HG03196 (cell line): Measurements from ENCODE around the gene CACNG1.

Experiments used
- ATAC-seq: cut with Tn5 transposase; IDR thresholded peaks from one replicate; pipeline ENCODE4 v1.9.1; 2021; ENCODE audit not compliant: unreplicated experiment

The CACNG1 gene

DNA sequence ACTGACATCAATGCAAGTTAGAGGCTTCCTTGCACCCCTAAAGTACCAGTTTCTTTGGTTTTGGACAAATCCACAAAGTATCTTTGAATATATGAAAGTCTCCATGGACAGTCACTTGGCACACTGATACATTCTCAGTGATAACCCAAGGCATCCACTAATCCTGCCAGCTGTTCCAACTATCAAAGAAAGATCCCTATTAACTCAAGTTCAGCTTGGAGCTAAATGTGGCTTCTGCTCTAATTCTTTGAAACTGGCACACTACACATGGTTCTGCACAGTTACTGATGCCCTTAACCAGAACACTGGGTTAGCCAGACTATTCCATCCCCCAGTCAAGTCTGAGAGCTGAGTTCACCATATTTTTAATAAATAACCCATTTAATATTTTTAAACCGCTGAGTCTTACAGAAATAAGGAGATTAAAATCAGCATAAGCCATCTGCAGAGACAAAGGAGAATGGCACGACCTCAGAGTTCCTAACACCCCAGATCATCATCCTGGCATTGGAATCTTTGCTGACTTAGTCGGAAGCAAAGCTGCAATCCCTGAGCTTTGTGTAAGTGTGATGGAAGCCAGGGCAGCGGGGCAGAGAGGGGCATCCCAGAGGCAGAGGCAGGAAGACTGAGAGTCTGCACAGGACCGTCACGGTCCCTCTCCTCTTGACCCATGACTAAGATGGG, 6.3 kb downstream of the CACNG1 start:
- no peak for ATAC-seq

DNA sequence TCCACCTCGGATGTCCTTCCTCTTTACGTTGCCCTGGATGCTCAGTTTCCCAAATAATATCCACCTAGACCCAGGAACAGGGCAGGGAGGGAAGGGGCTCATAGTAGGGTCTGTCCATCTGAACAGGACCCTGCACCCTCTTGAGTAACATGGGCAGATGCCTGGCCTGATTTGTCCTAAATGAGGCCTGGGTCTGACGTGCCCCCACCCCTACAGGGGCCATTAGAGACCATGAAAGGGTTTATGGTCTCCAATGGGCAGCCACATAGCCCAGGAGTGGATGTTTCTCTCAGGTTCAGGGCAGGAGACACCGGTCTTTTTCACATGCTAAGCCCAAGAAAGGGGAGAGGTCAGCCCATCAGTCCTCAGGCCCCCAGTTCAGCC, 6.8 kb downstream of the CACNG1 start:
- no peak for ATAC-seq

DNA sequence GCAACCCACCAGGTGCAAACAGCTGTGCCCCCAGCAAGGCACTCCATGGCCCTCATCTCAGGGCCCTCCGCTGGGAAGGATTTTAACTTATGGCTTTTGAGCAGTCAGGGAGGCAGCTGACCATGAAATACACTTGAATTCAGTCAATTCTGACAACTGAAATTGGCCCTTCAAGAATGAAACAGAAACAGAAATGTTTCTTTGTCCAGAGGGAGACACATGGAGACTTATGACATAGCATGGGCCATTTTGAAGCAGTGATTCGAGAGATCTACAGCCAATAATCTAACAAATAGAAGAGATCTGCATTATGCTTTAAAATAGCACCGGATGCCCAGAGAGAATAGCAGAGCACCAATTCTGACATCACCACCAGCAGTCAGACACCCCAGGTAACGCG, 7.5 kb downstream of the CACNG1 start:
- no peak for ATAC-seq

DNA sequence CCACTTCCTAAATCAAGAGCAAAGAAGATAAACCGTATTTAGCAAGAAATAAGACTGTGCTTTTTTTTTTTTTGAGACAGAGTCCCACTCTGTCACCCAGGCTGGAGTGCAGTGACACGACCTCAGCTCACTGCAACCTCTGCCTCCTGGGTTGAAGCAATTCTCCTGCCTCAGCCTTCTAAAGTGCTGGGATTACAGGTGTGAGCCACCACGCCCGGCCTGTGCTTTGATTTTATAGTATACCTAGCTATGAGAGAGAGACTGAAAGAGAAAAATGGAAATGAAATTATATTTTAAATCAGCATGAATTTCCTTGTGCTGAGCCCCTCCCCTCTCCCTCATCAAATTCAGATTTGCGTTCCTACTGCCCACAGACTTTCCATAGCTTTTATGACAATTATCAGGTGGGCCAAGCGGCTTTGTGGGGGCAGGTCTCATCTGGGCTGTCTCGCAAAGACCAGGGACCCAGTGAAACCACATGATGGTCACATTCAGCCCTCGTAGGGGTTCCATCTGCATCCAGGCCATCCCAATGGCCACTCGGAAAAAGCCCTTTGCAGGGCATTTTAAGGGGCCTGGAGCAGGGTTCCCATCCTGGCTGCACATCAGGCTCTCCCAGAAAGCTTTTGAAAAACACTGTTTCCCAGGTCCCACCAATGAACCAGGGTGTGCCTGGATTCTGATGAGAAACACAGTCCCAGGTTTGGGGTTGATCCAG, 8.5 kb downstream of the CACNG1 start:
- ATAC-seq = no peak

DNA sequence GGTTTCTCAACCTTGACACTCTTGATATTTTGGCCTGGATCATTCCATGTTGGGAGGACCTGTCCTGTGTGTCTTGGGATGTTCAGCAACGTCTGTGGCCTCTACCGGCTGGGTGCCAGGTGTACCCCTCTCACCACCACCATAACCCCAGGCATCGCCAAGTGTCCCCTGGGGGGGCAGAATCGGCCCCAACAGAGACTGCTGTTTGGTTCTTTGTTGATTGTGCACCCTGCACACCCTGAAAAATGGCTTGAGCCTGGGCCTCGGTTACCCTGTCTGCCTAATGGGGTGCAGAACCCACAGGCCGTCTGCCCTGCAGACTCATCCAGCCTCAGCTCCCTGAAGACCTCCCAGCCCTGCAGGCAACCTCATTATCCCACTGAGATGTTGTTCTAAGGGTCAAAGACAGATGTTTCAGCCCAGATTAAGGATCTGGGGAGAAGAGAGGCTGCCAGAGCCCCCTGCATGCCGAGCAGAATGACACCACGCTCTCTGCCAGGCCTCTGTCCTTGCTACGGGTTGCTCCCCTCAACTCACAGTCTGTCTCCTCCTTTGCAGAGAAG, 9.2 kb downstream of the CACNG1 start:
- ATAC-seq = no peak

DNA sequence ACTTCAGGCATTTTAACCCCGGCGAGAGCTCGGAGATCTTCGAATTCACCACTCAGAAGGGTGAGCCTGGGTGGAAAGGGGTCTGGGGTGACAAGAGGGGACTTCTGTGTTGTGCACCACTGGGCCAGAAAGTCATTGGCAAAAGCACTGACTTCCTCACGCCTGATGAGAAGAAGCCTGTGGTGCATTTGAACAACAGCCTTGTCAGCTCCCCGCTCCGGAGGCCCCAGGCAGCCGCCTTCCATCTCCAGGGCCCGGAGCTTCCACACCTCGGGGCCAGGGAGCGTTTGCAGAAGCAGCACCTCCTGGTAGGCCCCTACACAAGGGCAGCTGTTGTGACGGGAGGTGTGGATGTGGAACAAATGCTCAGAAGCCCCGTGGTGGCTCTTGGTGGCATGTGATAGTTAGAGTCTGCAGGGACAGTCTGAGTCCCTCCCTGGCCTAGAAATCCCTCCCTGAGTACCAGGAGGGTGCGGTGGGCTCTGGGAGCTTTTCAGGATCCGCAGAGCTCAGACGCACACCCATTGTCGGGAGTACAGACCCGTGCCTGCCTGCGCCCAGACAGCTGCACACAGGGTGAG, 9.7 kb downstream of the CACNG1 start:
- ATAC-seq = no peak

DNA sequence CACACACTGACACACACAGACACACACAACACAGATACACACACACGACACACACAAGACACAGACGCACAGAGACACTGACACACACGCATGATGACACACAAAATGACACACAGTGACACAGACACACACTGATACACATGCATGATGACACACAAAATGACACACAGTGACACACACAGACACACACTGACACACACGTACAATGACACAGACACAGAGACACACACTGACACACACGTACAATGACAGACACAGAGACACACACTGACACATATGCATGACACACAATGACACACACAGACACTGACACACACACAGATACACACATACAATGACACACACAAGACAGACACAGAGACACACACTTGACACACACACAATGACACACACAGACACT, 10.3 kb downstream of the CACNG1 start:
- no peak for ATAC-seq

DNA sequence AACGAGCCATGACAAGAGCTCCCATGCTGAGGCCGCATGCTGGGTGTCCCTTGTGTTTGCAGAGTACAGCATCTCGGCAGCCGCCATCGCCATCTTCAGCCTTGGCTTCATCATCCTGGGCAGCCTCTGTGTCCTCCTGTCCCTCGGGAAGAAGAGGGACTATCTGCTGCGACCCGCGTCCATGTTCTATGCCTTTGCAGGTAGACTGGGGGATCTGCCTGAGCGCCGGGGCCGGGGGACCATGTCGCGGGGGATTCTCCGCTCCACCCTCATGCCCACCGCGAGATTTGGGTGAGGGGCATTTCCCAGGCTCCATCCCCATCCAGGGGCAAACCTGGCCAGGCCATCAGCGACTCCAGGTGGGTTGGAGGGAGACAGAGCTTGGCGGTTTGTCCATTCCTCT, 10.7 kb downstream of the CACNG1 start:
- ATAC-seq = no peak

DNA sequence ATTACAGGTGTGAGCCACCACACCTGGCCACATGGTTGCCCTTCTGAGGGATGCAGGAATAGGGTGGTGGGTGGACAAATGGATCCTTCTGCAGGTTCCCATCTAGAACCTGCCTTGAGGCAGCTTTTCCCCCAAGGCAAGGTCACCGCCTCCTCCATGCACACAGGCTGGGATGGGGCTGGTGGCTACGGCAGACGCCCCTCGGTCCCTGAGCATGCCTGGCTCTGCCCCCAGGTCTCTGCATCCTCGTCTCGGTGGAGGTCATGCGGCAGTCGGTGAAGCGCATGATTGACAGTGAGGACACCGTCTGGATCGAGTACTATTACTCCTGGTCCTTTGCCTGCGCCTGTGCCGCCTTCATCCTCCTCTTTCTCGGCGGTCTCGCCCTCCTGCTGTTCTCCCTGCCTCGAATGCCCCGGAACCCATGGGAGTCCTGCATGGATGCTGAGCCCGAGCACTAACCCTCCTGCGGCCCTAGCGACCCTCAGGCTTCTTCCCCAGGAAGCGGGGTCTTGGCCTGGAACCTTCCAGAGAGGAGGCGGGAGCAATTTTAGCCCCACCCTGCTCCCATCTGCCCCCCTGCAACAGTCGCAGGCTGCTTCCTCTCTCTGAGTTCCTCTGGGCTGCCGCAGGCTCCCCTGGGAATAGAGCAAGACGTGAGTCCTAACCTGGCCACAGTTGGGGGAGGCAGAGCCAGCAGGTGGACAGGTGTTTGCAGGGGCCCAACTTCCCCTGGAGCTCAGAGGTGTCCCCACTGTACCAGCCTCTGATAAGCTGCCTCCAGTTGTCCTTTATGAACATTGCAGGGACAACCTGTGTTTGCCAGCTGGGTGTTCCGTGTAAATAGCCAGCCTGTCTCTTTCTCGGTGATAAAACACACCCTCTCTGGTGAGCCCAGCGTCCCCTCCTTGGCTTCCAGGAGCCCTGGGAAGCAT, 11.7 kb downstream of the CACNG1 start:
- ATAC-seq = no peak

DNA sequence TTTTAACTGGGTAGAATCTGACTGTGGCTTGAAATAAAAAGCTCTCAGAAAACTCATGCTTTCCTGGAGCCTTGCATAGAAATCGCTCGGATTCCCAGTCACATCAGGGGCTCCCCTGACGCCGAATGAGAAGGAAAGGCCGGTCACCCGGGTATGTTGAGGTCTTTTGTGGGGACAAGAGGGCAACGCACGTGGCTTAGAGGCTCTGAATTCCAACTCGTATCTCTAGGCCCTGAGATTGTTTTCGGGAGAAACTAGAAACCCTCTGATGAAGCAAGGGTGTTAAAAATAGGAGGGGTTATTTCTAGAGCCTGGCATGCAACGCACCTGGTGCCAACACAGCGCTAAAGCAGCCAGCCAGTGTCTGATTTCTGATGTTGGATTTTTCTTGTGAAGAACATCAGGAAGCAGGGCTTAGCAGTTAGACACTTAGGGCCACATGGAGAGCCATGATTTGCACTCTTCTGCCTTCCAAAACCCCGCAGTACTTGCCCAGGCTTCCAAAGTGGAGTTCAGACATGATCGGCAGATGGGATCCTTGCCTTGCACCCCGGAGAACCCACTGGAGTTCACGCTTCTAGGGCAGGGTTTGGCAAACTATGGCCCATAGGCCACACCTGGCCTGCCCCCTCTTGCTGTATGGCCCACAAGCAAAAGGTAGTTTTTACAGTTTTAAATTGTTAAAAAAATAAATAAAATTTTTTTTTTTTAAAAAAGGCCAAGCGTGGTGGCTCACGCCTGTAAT, 12.6 kb downstream of the CACNG1 start:
- ATAC-seq = no peak

DNA sequence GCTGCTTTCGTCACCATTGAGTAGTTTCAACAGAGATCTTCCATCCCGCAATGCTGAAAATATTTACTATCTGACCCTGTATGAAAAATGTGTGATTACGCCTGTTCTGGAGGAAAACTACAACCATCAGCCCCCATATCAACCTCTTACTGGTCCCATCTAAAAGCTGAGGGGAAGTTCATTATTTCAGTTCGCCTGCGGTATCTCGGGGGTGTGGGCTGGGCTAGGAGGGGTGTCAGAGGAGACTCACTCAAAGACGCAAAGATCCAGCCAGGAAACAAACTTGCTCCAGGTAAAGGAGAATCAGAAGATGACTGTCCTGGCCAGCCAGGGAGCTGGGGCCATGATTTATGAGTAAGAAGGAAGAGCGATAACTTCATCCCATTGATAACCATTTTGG, 13.7 kb downstream of the CACNG1 start:
- ATAC-seq = no peak

DNA sequence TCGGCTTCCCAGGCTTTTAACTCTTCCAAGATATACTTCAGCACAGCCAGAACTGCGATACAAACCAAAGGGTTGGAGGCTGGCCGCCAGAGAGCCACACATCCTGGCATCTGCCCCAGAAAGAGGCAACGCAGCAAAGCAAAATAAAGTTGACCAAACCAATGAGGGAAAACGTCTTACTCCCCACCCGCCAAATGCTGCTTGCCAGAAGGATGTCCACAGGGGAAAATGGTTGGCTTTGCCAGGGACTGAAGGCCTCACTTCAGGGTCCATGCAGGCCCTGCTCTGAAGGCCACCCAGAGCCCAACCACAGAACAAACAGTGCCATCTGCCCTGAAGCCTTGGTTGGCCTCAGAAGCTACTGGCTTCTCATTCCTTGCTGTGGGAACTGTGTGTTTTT, 15.0 kb downstream of the CACNG1 start:
- ATAC-seq = no peak

DNA sequence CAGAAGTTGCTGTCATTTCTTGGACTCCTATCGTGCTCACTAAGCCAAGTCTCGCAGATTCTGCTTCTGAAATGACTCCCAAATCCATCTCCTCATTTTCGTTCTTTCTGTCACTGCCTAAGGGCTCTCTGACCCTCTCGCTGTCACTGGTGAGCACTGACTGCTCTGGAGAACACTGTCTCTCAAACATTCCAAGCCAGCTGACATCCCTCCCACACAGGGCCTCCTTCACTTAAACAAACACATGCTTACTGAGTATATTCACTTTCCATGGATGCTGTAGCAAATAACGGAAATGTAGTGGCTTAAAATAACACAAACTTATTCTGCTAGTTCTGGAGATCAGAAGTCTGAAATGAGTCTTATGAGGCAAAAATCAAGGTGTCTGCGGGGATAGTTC, 18.8 kb downstream of the CACNG1 start:
- no peak for ATAC-seq

DNA sequence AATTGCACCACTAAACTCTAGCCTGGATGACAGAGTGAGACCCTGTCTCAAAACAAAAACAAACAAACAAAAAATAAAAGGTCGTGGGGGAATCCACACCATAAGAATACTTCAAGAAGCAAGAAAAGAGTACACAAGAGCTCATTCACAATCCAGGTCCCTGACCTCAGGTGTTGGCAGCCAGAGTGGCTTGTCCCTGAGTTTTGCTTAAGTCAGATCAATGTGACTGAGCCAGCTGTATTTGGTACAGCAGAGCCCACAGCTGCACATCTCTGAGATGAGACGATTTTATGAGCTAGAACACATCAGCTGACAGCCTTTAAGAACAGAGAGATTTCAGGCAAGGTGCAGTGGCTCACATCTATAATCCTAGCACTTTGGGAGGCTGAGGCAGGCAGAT, 22.4 kb downstream of the CACNG1 start:
- ATAC-seq = no peak

DNA sequence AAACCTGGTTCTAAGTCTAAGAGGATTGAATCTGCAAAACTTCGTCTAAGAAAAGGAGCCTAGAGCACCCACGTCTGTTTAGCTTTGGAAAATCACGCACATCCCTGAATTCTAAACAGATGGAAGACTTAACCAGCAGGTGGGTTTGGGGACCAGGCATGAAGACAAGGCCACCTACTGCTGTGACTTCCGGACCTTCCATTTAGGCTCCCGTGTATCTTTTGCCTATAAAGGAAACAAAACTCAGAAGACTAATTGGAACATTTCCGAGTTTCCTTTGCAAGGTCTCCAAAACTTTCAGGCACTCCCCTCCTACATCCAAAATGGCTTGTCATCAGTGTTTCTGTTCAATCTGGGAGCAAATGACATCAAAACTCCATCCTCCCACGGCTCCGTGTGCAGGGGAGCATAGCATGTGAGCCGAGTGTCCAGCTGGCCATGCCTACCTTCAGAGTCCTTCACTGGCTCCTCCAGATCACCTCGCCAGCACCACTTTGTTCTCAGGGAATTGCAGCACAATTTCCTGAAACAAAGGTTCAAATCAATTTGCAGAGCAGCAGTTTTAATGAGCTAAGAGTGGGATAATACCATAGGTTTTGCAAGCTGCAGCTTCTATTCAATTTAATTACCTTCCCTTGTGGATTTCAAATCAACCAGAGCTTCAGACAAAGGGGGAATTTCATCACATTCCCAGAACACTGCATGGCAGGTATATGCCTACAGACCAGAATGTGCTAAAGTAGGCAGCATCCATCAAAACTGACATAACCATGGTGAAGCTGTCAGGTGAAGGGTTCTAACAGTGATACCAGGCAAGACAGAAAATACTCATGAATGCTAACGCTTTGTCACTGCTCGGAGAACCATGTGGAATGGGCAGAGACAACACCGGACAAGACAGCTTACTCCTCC, 23.5 kb downstream of the CACNG1 start:
- ATAC-seq = no peak

DNA sequence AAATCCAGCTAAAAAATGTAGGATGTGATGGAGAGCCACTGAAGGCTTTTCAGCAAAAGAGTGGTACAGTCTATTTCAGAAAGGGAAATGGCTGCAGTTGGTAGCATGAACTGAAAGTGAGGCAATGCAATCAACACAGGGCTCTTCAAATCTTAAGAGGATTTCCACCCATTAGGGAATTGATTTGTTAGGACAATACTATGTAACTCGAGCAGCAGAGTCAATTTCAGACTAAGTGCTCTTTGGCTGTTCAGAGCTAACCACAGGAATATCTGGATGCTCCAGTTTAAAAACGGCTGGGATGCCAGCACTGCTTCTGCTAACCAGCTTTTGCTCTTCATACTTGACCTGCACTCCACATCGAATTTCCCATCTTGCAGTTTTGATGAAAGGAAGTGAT, 24.6 kb downstream of the CACNG1 start:
- ATAC-seq = no peak

DNA sequence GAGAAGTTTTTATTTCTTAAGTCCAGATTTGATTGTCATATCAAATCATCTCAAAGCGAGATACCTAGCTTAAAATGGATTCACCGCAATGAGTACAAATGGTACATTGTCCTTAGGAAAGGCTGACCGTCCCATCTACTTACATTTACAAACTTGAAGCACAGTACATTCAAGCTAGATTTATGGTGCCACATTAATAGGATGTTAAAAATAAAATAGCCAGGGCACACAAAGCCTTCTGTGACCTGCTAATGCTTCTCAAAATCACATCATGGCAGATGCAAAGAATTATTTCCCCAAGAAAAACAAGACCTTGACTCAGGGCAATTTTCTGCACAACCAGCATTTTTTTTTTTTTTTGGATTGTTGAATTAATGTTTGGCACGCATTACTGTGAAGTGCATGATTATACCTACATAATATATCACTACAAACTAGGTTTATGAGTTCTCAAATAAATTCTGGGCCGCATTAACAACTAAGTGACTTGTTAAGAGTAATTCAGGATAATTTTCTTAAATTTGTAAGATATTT, 25.3 kb downstream of the CACNG1 start:
- ATAC-seq = no peak

DNA sequence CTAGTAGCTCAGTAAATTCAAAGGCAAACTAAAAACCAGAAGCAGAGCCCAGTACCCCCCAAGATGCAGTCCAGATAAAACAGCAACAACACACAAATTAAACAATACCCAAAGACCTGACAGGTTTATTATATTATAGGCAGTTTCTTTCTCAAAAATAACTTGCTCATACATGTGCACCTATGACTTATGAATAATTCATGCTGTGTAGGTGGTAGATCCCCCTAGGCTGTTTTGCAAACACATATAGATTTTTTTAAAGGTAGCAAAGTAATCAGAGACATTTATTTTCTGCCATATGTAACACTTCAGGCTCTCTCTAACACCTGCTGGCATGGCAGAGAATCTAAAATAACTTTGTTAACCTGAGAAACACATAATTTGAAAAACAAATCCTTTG, 27.2 kb downstream of the CACNG1 start:
- no peak for ATAC-seq

DNA sequence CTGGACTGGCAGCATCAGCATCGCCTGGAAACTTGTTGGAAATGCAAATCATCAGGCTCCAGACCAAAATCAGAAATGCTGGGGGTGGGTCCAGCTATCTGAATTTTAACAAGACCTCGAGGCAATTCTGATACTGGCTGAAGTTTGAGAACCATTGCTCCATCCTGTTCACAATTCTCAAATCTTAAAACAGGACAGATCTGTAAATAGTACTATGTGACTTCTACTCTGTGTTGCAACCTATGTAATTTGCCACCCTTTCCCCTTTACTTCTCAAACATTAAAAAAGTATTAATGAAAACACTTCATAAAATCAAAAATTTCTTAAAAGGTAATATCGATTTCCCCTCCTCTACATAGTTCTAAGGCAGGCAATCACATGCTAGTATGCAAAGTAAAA, 28.5 kb downstream of the CACNG1 start:
- no peak for ATAC-seq
